OCI-LY3 (cell line): ENCODE results near the gene MPRIP.

ENCODE experiments used
- H2AFZ ChIP-seq: fragments of 200-600, 300-600 bp; shearing (Covaris generic); 2 replicates; pipeline ENCODE4 v1.6.0; 2014; ENCODE audit warnings: antibody characterized with exemption, low read depth, low read length
- H3K27ac ChIP-seq: fragments of 200-600, 300-600 bp; sonication (generic); 2 replicates; pipeline ENCODE4 v1.5.1; 2014; ENCODE audit warnings: mild to moderate bottlenecking, low read length, moderate library complexity, mixed read lengths
- H3K27me3 ChIP-seq: fragments of 200-600, 300-600 bp; sonication (generic); 2 replicates; pipeline ENCODE4 v1.6.1; 2014; ENCODE audit warnings: low read depth, low read length, mixed read lengths
- H3K36me3 ChIP-seq: fragments of 200-600, 300-600 bp; sonication (generic); replicated peaks from 2 replicates; pipeline ENCODE3; 2014; ENCODE audit warnings: low read depth, low read length, mixed read lengths
- H3K4me1 ChIP-seq: fragments of 300-600, 200-600 bp; sonication (generic); 2 replicates; pipeline ENCODE4 v1.6.1; 2014; ENCODE audit warnings: low read length, mixed read lengths
- H3K4me2 ChIP-seq: fragments of 200-600, 300-600 bp; sonication (generic); 2 replicates; pipeline ENCODE4 v1.6.1; 2014; ENCODE audit warnings: low read length, mixed read lengths
- H3K4me3 ChIP-seq: fragments of 300-600, 200-600 bp; sonication (generic); 2 replicates; pipeline ENCODE4 v1.5.1; 2014; ENCODE audit warnings: antibody characterized with exemption, mild to moderate bottlenecking, low read length, moderate library complexity
- H3K79me2 ChIP-seq: fragments of 300-600, 200-600 bp; shearing (Covaris generic); 2 replicates; pipeline ENCODE4 v1.6.1; 2014; ENCODE audit warnings: mild to moderate bottlenecking, low read length, mixed read lengths
- H3K9ac ChIP-seq: fragments of 300-600, 200-600 bp; shearing (Covaris generic); 2 replicates; pipeline ENCODE4 v1.6.0; 2014; ENCODE audit warnings: mild to moderate bottlenecking, low read length, moderate library complexity
- H3K9me3 ChIP-seq: fragments of 200-600, 300-600 bp; shearing (Covaris generic); 2 replicates; pipeline ENCODE4 v1.6.1; 2014; ENCODE audit warnings: low read length, mixed read lengths; ENCODE audit not compliant: insufficient read depth
- H4K20me1 ChIP-seq: fragments of 200-600, 300-600 bp; sonication (generic); 2 replicates; pipeline ENCODE4 v1.6.1; 2016; ENCODE audit warnings: low read length, mixed read lengths; ENCODE audit not compliant: insufficient read depth
- CTCF ChIP-seq: fragments of 200-600, 300-600 bp; sonication (generic); IDR thresholded peaks from 2 replicates; pipeline ENCODE4 v1.5.1; 2014; ENCODE audit warnings: antibody characterized with exemption, low read length, low read depth
- EZH2phosphoT487 ChIP-seq: fragments of 200-600 bp; shearing (Covaris generic); IDR thresholded peaks from 2 replicates; pipeline ENCODE4 v1.6.1; 2018; ENCODE audit warnings: antibody characterized with exemption, mixed run types, low read depth

Gene MPRIP

GRCh38 chr17:17154556-17154955, 112.3 kb downstream of the MPRIP start:
- no peak overlapping the region for H3K4me3 ChIP-seq
- no peaks in the 10 kb centered on the region for H3K9me3 ChIP-seq
- H3K36me3 ChIP-seq, result no peaks in the 10 kb centered on the region
- no peaks in the 10 kb centered on the region for H4K20me1 ChIP-seq
- no peak overlapping the region for H3K4me2 ChIP-seq
- H3K27me3 ChIP-seq, result no peaks in the 10 kb centered on the region
- no peak overlapping the region for H3K9ac ChIP-seq
- H3K27ac ChIP-seq, result no peak overlapping the region
- TF ChIP-seq CTCF (no peak), EZH2phosphoT487 (no peak)
- H3K79me2 ChIP-seq, result no peaks in the 10 kb centered on the region
- no peak overlapping the region for H2AFZ ChIP-seq
- peaks cover 12% of the 10 kb centered on the region for H3K4me1 ChIP-seq

- no peaks in the 10 kb centered on the region for H4K20me1 ChIP-seq
- H2AFZ ChIP-seq, result no peak overlapping the region
- H3K9ac ChIP-seq, result no peak overlapping the region
- TF ChIP-seq EZH2phosphoT487 (no peak), CTCF (no peak)
- no peak overlapping the region for H3K4me3 ChIP-seq
- H3K4me2 ChIP-seq, result no peak overlapping the region
- H3K36me3 ChIP-seq, result no peaks in the 10 kb centered on the region
- H3K27me3 ChIP-seq, result no peaks in the 10 kb centered on the region
- no peaks in the 10 kb centered on the region for H3K9me3 ChIP-seq
- no peak overlapping the region for H3K27ac ChIP-seq
- peaks cover 8% of the 10 kb centered on the region for H3K4me1 ChIP-seq
- H3K79me2 ChIP-seq, result no peaks in the 10 kb centered on the region
These were observed 112.7 kb downstream of the MPRIP start for GRCh38 chr17:17154981-17155380.

GRCh38 chr17:17155568-17155967, 113.3 kb downstream of the MPRIP start:
- Histone ChIP-seq H4K20me1 (no peaks in the 10 kb centered on the region), H3K4me2 (no peak overlapping the region), H3K9ac (no peak overlapping the region), H3K27me3 (no peaks in the 10 kb centered on the region), H3K36me3 (no peaks in the 10 kb centered on the region), H3K4me3 (no peak overlapping the region), H3K9me3 (no peaks in the 10 kb centered on the region), H3K4me1 (peaks cover 2% of the 10 kb centered on the region), H3K79me2 (no peaks in the 10 kb centered on the region), H3K27ac (no peak overlapping the region), H2AFZ (no peak overlapping the region)
- TF ChIP-seq EZH2phosphoT487, result no peak
- TF ChIP-seq CTCF, result no peak

- H3K9me3 ChIP-seq, result no peaks in the 10 kb centered on the region
- TF ChIP-seq CTCF (no peak), EZH2phosphoT487 (no peak)
- no peaks in the 10 kb centered on the region for H4K20me1 ChIP-seq
- H3K36me3 ChIP-seq, result no peaks in the 10 kb centered on the region
- H3K4me1 ChIP-seq, result no peaks in the 10 kb centered on the region
- no peaks in the 10 kb centered on the region for H3K27me3 ChIP-seq
- H3K79me2 ChIP-seq, result no peaks in the 10 kb centered on the region
- no peak overlapping the region for H3K9ac ChIP-seq
- no peak overlapping the region for H3K4me3 ChIP-seq
- H3K27ac ChIP-seq, result no peak overlapping the region
- no peak overlapping the region for H3K4me2 ChIP-seq
- no peak overlapping the region for H2AFZ ChIP-seq
These were observed 113.8 kb downstream of the MPRIP start for GRCh38 chr17:17156107-17156506.
